Peyer's patch (tissue), 4 donors: ENCODE results near the gene SPG11.

ENCODE experiments used
- CTCF ChIP-seq, 6 experiments: fragments of 450-650 bp in 4 of 6; fragments of 200-600 bp in 2 of 6; sonication (generic) in 1 of 6; IDR thresholded peaks; one replicate each; pipeline ENCODE4 v1.5.1; 2017 to 2019; ENCODE audit warnings: antibody characterized with exemption in 6 of 6, mild to moderate bottlenecking in 3 of 6, moderate library complexity in 1 of 6
- POLR2A ChIP-seq, 2 donors: fragments of 450-650 bp; IDR thresholded peaks; one replicate each; pipeline ENCODE4 v1.5.1; 2017; ENCODE audit warnings: antibody characterized with exemption in 2 of 2, mild to moderate bottlenecking in 2 of 2, moderate library complexity in 2 of 2

- no peak for TF ChIP-seq CTCF (IDR thresholded peaks at IDR 0.05)
- no peak for TF ChIP-seq POLR2A (IDR thresholded peaks at IDR 0.05)
Observed at GRCh38 chr15:44516436-44516835, 147.0 kb downstream of the SPG11 start.
